Kidney (tissue), 14 donors: ENCODE measurements around the gene DOK4. TPM values are rescaled to one million over a fixed set of nuclear protein-coding genes. Genes with fewer than 3 reads are reported as not detected.

Experiments
- DNase-seq, 5 donors: peaks; one replicate each; pipeline ENCODE4 v3.0.0-alpha.2; 2013 to 2020
- FAIRE-seq: peaks from 2 replicates; lab custom pipeline; 2012; peaks lifted over from hg19 to GRCh38; lab: Jason Lieb, UNC
- H3K27ac ChIP-seq, 2 donors: one replicate each; pipeline ENCODE4 v1.7.0; 2013; ENCODE audit warnings: low read depth in 2 of 2, low read length in 2 of 2, inconsistent platforms in 1 of 2
- H3K27me3 ChIP-seq: one replicate; pipeline ENCODE4 v1.7.1; 2013; ENCODE audit warnings: low read length, inconsistent platforms; ENCODE audit not compliant: control insufficient read depth, insufficient read depth
- H3K36me3 ChIP-seq, 3 donors: one replicate each; pipeline versions ENCODE4 v1.7.0 to v1.7.1; 2013; ENCODE audit warnings: low read length in 3 of 3, control low read depth in 1 of 3, inconsistent platforms in 1 of 3; ENCODE audit not compliant: insufficient read depth in 3 of 3, control insufficient read depth in 2 of 3
- H3K4me1 ChIP-seq, 3 donors: one replicate each; pipeline versions ENCODE4 v1.7.0 to v1.7.1; 2013; ENCODE audit warnings: low read length in 3 of 3, inconsistent platforms in 1 of 3, low read depth in 1 of 3; ENCODE audit not compliant: control insufficient read depth in 2 of 3, insufficient read depth in 2 of 3
- H3K4me3 ChIP-seq, 3 donors: one replicate each; pipeline versions ENCODE4 v1.7.0 to v1.8.1; 2013; ENCODE audit warnings: low read length in 3 of 3, control low read depth in 1 of 3, inconsistent platforms in 1 of 3
- H3K9ac ChIP-seq, 3 donors: one replicate each; pipeline versions ENCODE4 v1.7.0 to v1.7.1; 2013; ENCODE audit warnings: low read length in 3 of 3, control low read depth in 1 of 3, inconsistent platforms in 1 of 3
- H3K9me3 ChIP-seq, 3 donors: one replicate each; pipeline versions ENCODE4 v1.7.0 to v1.7.1; 2013; ENCODE audit warnings: low read length in 3 of 3, control low read depth in 1 of 3, inconsistent platforms in 1 of 3; ENCODE audit not compliant: control insufficient read depth in 2 of 3, insufficient read depth in 1 of 3
- CTCF ChIP-seq: IDR thresholded peaks from 3 replicates; pipeline ENCODE4 v1.5.1; 2012; ENCODE audit warnings: mild to moderate bottlenecking, moderate library complexity, borderline replicate concordance; ENCODE audit not compliant: insufficient read depth; ENCODE audit errors: extremely low read depth
- intact Hi-C: fragments of 100-400 bp; cut with DNase I; formaldehyde crosslinking; loops from one replicate; pipeline ENCODE4 v1.11.1; 2022
- polyA plus RNA-seq: library from polyadenylated mRNA; stranded (reverse); fragments of 350-450 nt; fragmentation: Illumina TruSeq; extraction: RNeasy Lipid Tissue Mini Kit (QIAGEN cat#74804); gene quantifications from one replicate; pipeline ENCODE4 v1.2.3, GENCODE V29; 2014; ENCODE audit warnings: low read depth, low replicate concordance; ENCODE audit not compliant: insufficient read depth
- total RNA-seq: library from RNA; stranded (reverse); fragmentation: NEBNext Ultra II Directional; extraction: Animal tissue kit (Norgen Biotek cat#: 25700); gene quantifications from one replicate; pipeline ENCODE4 v1.2.1, GENCODE V29; 2021
- donor health status: control.
- donor health status: control.
- donor health status: control.
- donor health status: control.
- donor health status: control.
- donor health status: DM: yes; HTN: yes; CAD: no.
- donor health status: Normal renal cell carcinoma (clear cell type).

The DOK4 gene
- total and polyA plus RNA-seq, 2 donors from 2014 or later, result 57.2 to 63.7 TPM

- intact Hi-C loops, result loop anchor here (10.0 kb wide), 1 partner anchor 103 kb away; no protein-coding TSS in a partner anchor
- Histone ChIP-seq H3K4me1 (peaks cover 6 to 21% (median 11%) of the 10 kb centered on the region in 3 donors), H3K4me3 (no peak overlapping the region), H3K27me3 (no peaks in the 10 kb centered on the region), H3K9ac (no peak overlapping the region), H3K36me3 (peaks cover 3 to 4% (median 3%) of the 10 kb centered on the region in 3 donors), H3K9me3 (no peaks in the 10 kb centered on the region), H3K27ac (no peak overlapping the region)
- no peak for TF ChIP-seq CTCF
- no peak for DNase-seq
- FAIRE-seq, result no peak
Measured at GRCh38 chr16:57517397-57518367, 31.4 kb upstream of the DOK4 start.

GRCh38 chr16:57516773-57517172, 30.5 kb upstream of the DOK4 start:
- Histone ChIP-seq H3K27ac (no peak overlapping the region), H3K36me3 (peaks cover 2 to 4% (median 3%) of the 10 kb centered on the region in 3 donors), H3K9ac (no peak overlapping the region), H3K27me3 (no peaks in the 10 kb centered on the region), H3K4me1 (peaks cover 6 to 23% (median 11%) of the 10 kb centered on the region in 3 donors), H3K4me3 (no peak overlapping the region), H3K9me3 (no peaks in the 10 kb centered on the region)
- intact Hi-C loops, result loop anchor here (10.0 kb wide), 1 partner anchor 102 kb away; no protein-coding TSS in a partner anchor
- no peak for TF ChIP-seq CTCF
- FAIRE-seq (no peak), DNase-seq (no peak)

GRCh38 chr16:57516176-57516725, 30.0 kb upstream of the DOK4 start:
- FAIRE-seq (no peak), DNase-seq (no peak)
- Histone ChIP-seq H3K27me3 (no peaks in the 10 kb centered on the region), H3K4me3 (no peak overlapping the region), H3K9me3 (no peaks in the 10 kb centered on the region), H3K36me3 (peaks cover 2 to 4% (median 3%) of the 10 kb centered on the region in 3 donors), H3K9ac (no peak overlapping the region), H3K4me1 (peaks cover 6 to 23% (median 11%) of the 10 kb centered on the region in 3 donors), H3K27ac (no peak overlapping the region)
- no peak for TF ChIP-seq CTCF
- intact Hi-C loops, result loop anchor here (10.0 kb wide), 1 partner anchor 101 kb away; no protein-coding TSS in a partner anchor
